Measurements from ENCODE around the gene PSME2. TPM values are rescaled to one million over a fixed set of nuclear protein-coding genes. Genes with fewer than 3 reads are reported as not detected.

The PSME2 gene
- total and polyA plus RNA-seq, 10 of the 15 experiments (the other 5 are each of a cell fraction or from before 2014, with no cell fraction given): 510 to 3,542 (median 913) TPM

DNA sequence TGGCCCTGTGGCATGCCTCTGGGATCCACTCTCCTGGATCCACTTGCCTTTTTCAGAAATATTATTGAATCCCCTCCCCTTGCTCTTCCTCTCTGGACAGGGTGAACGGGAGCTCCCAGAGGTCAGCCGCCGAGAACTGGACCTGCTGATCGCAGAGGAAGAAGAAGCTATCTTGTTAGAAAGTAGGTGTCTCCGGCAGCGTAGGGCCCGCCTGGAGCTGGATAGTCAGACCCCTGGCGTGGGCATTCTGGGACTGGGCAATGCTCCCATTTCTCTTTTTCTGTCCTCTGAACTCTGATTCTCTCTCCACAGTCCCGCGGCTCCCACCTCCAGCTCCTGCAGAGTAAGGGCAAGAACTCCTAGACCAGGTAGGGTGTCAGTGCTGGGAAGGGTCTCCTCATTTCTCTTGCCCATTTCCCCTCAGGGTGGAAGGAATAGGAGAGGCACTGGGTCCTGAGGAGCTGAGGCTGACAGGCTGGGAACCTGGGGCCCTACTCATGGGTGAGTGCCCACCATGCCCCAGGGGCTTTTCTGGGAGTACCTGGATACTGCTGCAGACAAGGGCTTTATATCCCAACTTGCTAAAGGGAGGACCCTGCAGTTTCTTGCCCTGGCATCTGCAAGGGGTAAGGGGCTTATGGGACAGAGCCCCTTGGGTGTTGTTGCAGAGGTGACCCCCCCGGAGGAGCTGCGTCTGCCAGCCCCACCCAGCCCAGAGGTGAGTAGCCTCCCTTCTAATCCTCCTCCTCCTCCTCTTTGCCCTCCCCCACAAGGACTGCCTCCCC is 30.8 kb upstream of the PSME2 start:
- Histone ChIP-seq H3K4me1 (ENCODE audit: control insufficient read depth, insufficient read depth, low read length) (no peaks in the 10 kb centered on the region), H3K9ac (ENCODE audit: control insufficient read depth, insufficient read depth, low read length) (no peak overlapping the region), H2AFZ (ENCODE audit: control insufficient read depth, low read depth, low read length) (no peak overlapping the region), H3K27ac (ENCODE audit: control insufficient read depth, insufficient read depth) (no peak overlapping the region), H3K27me3 (replicated peaks in 1 of 2; ENCODE audit: control insufficient read depth in 2 of 2, insufficient read depth in 2 of 2, low read length in 1 of 2) (no peaks in the 10 kb centered on the region), H3K36me3 (ENCODE audit: control insufficient read depth in 2 of 2, insufficient read depth in 2 of 2, low read length in 1 of 2) (peaks cover 12 to 33% of the 10 kb centered on the region in 2 experiments; a peak in 3 of 4 replicates), H3K4me2 (ENCODE audit: control insufficient read depth, insufficient read depth) (no peak overlapping the region), H3K4me3 (no peak overlapping the region), H3K9me3 (replicated peaks; ENCODE audit: control insufficient read depth, insufficient read depth, low read length) (no peaks in the 10 kb centered on the region), H4K20me1 (ENCODE audit: control insufficient read depth, insufficient read depth) (no peaks in the 10 kb centered on the region), H3K79me2 (ENCODE audit: control insufficient read depth, insufficient read depth, low read length) (peaks cover 4% of the 10 kb centered on the region)
- ChIA-PET SMC1A (ENCODE audit: uncharacterized antibody, unreplicated experiment) (interaction anchor here (1.0 kb wide), 1 partner anchor 16 kb away, joined by 3 read pairs; the partner anchor contains the start of gene IRF9), RAD21 (ENCODE audit: unreplicated experiment) (no interaction called here), POLR2A (interaction anchor here (1.1 to 1.3 kb wide), 2 partner anchors 17 to 67 kb away, joined by 3 to 4 read pairs; partner anchors contain the start of gene IRF9), CTCF (interaction anchor here (1.1 kb wide), 1 partner anchor 16 kb away, joined by 3 read pairs; the partner anchor contains the start of gene IRF9)
- DNase-seq (ENCODE audit: low read depth, low spot score) (no peak), FAIRE-seq (no peak), ATAC-seq (no peak)
- TF ChIP-seq POLR2AphosphoS5 (IDR thresholded peaks at IDR 0.05; ENCODE audit: low read length): peak; percentile 14; the same call in 1 of the 2 replicates
- no peak for TF ChIP-seq MTA2 (IDR thresholded peaks at IDR 0.05; ENCODE audit: low read depth)
- no peak for TF ChIP-seq NRF1 (conservative IDR thresholded peaks at IDR 0.05; ENCODE audit: low read depth, low read length)
- TF ChIP-seq CHD4 (IDR thresholded peaks at IDR 0.05): no peak
- in situ Hi-C loops (cut with MboI) (no loop called here), intact Hi-C loops (cut with micrococcal nuclease; ENCODE audit: unreplicated experiment) (no loop called here)
- BruUV-seq (replicated peaks): no TSS peak
- 87% methylated on average over 12 of the region's 12 CpGs for WGBS (ENCODE audit: insufficient coverage, insufficient replicate concordance, low lambda C conversion rate, missing lambda C conversion rate)

DNA sequence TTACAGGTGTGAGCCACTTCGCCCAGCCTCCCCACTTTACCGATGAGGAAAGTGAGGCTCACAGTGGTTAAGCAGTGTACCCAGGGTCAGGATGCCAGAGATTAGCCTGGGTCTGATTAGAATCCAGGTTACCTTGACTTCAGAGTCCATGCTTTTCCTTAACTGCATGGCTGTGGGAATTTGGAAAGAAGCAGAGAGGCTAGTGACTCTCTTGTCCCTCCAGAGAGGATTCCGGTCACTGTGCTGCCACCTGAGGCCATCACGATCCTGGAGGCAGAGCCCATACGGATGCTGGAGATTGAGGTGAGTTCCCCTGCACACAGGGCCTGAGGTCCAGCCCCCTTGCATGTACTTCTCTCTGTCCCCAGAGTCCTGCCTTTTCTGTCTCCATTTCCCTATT is 30.2 kb upstream of the PSME2 start:
- H3K27ac ChIP-seq (ENCODE audit: control insufficient read depth, insufficient read depth): no peak overlapping the region
- no peaks in the 10 kb centered on the region for H3K4me1 ChIP-seq (ENCODE audit: control insufficient read depth, insufficient read depth, low read length)
- FAIRE-seq (no peak), DNase-seq (ENCODE audit: low read depth, low spot score) (no peak), ATAC-seq (no peak)
- in situ Hi-C loops (cut with MboI): no loop called here
- no TSS peak for BruUV-seq (replicated peaks)
- H3K79me2 ChIP-seq (ENCODE audit: control insufficient read depth, insufficient read depth, low read length): peaks cover 6% of the 10 kb centered on the region
- CTCF ChIA-PET: no interaction called here
- no peaks in the 10 kb centered on the region for H3K9me3 ChIP-seq (replicated peaks; ENCODE audit: control insufficient read depth, insufficient read depth, low read length)
- no peak overlapping the region for H3K4me2 ChIP-seq (ENCODE audit: control insufficient read depth, insufficient read depth)
- no peaks in the 10 kb centered on the region for H4K20me1 ChIP-seq (ENCODE audit: control insufficient read depth, insufficient read depth)
- no peak overlapping the region for H3K4me3 ChIP-seq
- POLR2A ChIA-PET: interaction anchor here (1.3 kb wide), 1 partner anchor 16 kb away, joined by 4 read pairs; the partner anchor contains the start of gene IRF9
- H2AFZ ChIP-seq (ENCODE audit: control insufficient read depth, low read depth, low read length): no peak overlapping the region
- 88% methylated on average over 5 of the region's 5 CpGs for WGBS (ENCODE audit: insufficient coverage, insufficient replicate concordance, low lambda C conversion rate, missing lambda C conversion rate)
- no peak overlapping the region for H3K9ac ChIP-seq (ENCODE audit: control insufficient read depth, insufficient read depth, low read length)
- intact Hi-C loops (cut with micrococcal nuclease; ENCODE audit: unreplicated experiment): no loop called here
- no peaks in the 10 kb centered on the region for H3K27me3 ChIP-seq (replicated peaks in 1 of 2; ENCODE audit: control insufficient read depth in 2 of 2, insufficient read depth in 2 of 2, low read length in 1 of 2)
- RAD21 ChIA-PET (ENCODE audit: unreplicated experiment): no interaction called here
- SMC1A ChIA-PET (ENCODE audit: uncharacterized antibody, unreplicated experiment): interaction anchor here (1.0 kb wide), 1 partner anchor 15 kb away, joined by 3 read pairs; the partner anchor contains the start of gene IRF9
- H3K36me3 ChIP-seq (ENCODE audit: control insufficient read depth in 2 of 2, insufficient read depth in 2 of 2, low read length in 1 of 2): peaks cover 11 to 27% of the 10 kb centered on the region in 2 experiments; a peak in 3 of 4 replicates
- no peak for TF ChIP-seq CEBPZ (IDR thresholded peaks at IDR 0.05; ENCODE audit: low read depth, low read length)
- no peak for TF ChIP-seq ASH2L (IDR thresholded peaks at IDR 0.05; ENCODE audit: borderline replicate concordance, low read depth)
- TF ChIP-seq BRCA1 (IDR thresholded peaks at IDR 0.05; ENCODE audit: low read depth, low read length): no peak
- no peak for TF ChIP-seq BHLHE40 (IDR thresholded peaks at IDR 0.05; ENCODE audit: borderline replicate concordance in 1 of 2, low read depth in 2 of 2, low read length in 1 of 2)
- no peak for TF ChIP-seq EED (IDR thresholded peaks at IDR 0.05; ENCODE audit: low read depth)
- no peak for TF ChIP-seq POU2F2 (IDR thresholded peaks at IDR 0.05; ENCODE audit: borderline replicate concordance, low read depth, low read length)
- TF ChIP-seq RFX5 (IDR thresholded peaks at IDR 0.05; ENCODE audit: low read depth, low read length): no peak
- TF ChIP-seq ZNF274 (IDR thresholded peaks at IDR 0.05; ENCODE audit: insufficient read depth, insufficient read length): no peak
- no peak for TF ChIP-seq MAX (IDR thresholded peaks at IDR 0.05; ENCODE audit: low read depth, low read length)
- TF ChIP-seq SMAD5 (IDR thresholded peaks at IDR 0.05; ENCODE audit: low read depth): no peak
